Endothelial cell of umbilical vein (primary cell): ENCODE results near the gene POGK. TPM values are rescaled to one million over a fixed set of nuclear protein-coding genes. Genes with fewer than 3 reads are reported as not detected.

Experiments
- BruUV-seq: library from RNA; stranded (reverse); fragments of 400-500 nt; replicated peaks from 2 replicates; lab custom pipeline; 2021; lab: Mats Ljungman, UMichigan
- CTCF ChIA-PET: fragments of 300-600, 350-600 bp; sonication (Branson Sonifier 250); formaldehyde crosslinking; loops from one replicate; lab custom pipeline; 2021; ENCODE audit warnings: antibody characterized with exemption, inconsistent platforms; lab: Charles Lee
- POLR2A ChIA-PET: fragments of 300-600, 350-600 bp; sonication (Branson Sonifier 250); formaldehyde crosslinking; loops from one replicate; lab custom pipeline; 2021; ENCODE audit warnings: antibody characterized with exemption, inconsistent platforms; lab: Charles Lee
- DNase-seq: peaks from one replicate; pipeline ENCODE4 v3.0.0-alpha.2; 2011; ENCODE audit warnings: low read depth, low spot score
- FAIRE-seq: peaks from 2 replicates; lab custom pipeline; 2011; peaks lifted over from hg19 to GRCh38; lab: Jason Lieb, UNC
- H2AFZ ChIP-seq: 2 replicates; pipeline ENCODE4 v1.6.0; 2012; ENCODE audit warnings: low read depth, low read length, control low read depth, inconsistent platforms
- H3K27ac ChIP-seq: 2 replicates; pipeline ENCODE4 v1.5.1; 2011; ENCODE audit warnings: low read depth, mild to moderate bottlenecking, control low read depth, low read length, moderate library complexity; ENCODE audit not compliant: insufficient read depth
- H3K27me3 ChIP-seq, 2 experiments: 2 replicates each; pipeline versions ENCODE4 v1.6.0 to v1.6.1; 2011; ENCODE audit warnings: low read length in 2 of 2, mixed read lengths in 1 of 2; ENCODE audit not compliant: control insufficient read depth in 2 of 2, insufficient read depth in 2 of 2
- H3K36me3 ChIP-seq, 2 experiments: 2 replicates in 1 of 2; 3 replicates in 1 of 2; pipeline ENCODE4 v1.5.1; 2011; ENCODE audit warnings: low read length in 2 of 2, mild to moderate bottlenecking in 1 of 2, moderate library complexity in 1 of 2; ENCODE audit not compliant: control insufficient read depth in 2 of 2, insufficient read depth in 2 of 2; ENCODE audit errors: extremely low read depth in 1 of 2
- H3K4me1 ChIP-seq: 3 replicates; pipeline ENCODE4 v1.5.1; 2011; ENCODE audit warnings: mild to moderate bottlenecking, low read length; ENCODE audit not compliant: control insufficient read depth, insufficient read depth; ENCODE audit errors: extremely low read depth
- H3K4me2 ChIP-seq: 2 replicates; pipeline ENCODE4 v1.6.1; 2011; ENCODE audit warnings: low read length, control low read depth, mixed read lengths; ENCODE audit not compliant: insufficient read depth
- H3K4me3 ChIP-seq, 3 experiments: fragments of 200-600 bp in 1 of 3; sonication (generic), shearing (Covaris generic) in 1 of 3; replicated peaks in 1 of 3; 2 replicates each; pipeline ENCODE4 v1.5.1; 2011 to 2016; ENCODE audit warnings: control low read depth in 3 of 3, low read length in 3 of 3, mild to moderate bottlenecking in 2 of 3, inconsistent platforms in 1 of 3, low read depth in 1 of 3, moderate library complexity in 1 of 3; ENCODE audit not compliant: insufficient read depth in 1 of 3
- H3K79me2 ChIP-seq: 2 replicates; pipeline ENCODE4 v1.6.0; 2012; ENCODE audit warnings: low read length, inconsistent platforms; ENCODE audit not compliant: control insufficient read depth, insufficient read depth
- H3K9ac ChIP-seq: replicated peaks from 2 replicates; pipeline ENCODE3; 2011; ENCODE audit warnings: low read length, control low read depth; ENCODE audit not compliant: insufficient read depth; ENCODE audit errors: extremely low read depth
- H3K9me1 ChIP-seq: replicated peaks from 3 replicates; pipeline ENCODE4 v1.6.0; 2011; ENCODE audit warnings: mild to moderate bottlenecking, low read length; ENCODE audit not compliant: control insufficient read depth, insufficient read depth; ENCODE audit errors: extremely low read depth
- H3K9me3 ChIP-seq: replicated peaks from 2 replicates; pipeline ENCODE4 v1.5.1; 2012; ENCODE audit warnings: low read length, inconsistent platforms; ENCODE audit not compliant: control insufficient read depth, insufficient read depth
- H4K20me1 ChIP-seq: replicated peaks from 2 replicates; pipeline ENCODE3; 2011; ENCODE audit warnings: mild to moderate bottlenecking, low read length; ENCODE audit not compliant: control insufficient read depth, insufficient read depth; ENCODE audit errors: extremely low read depth
- EZH2 ChIP-seq: IDR thresholded peaks from 2 replicates; pipeline ENCODE4 v1.6.1; 2012; ENCODE audit warnings: borderline replicate concordance, low read depth, mild to moderate bottlenecking, moderate library complexity, low read length, inconsistent platforms; ENCODE audit not compliant: severe bottlenecking
- FOS ChIP-seq: IDR thresholded peaks from 2 replicates; pipeline ENCODE4 v1.6.1; 2011; ENCODE audit warnings: mild to moderate bottlenecking, low read length, moderate library complexity, borderline replicate concordance; ENCODE audit not compliant: insufficient read depth
- GATA2 ChIP-seq: IDR thresholded peaks from 2 replicates; pipeline ENCODE4 v1.7.0; 2011; ENCODE audit warnings: low read depth, mild to moderate bottlenecking, moderate library complexity, mixed read lengths, low read length; ENCODE audit not compliant: insufficient read length, insufficient read depth
- JUN ChIP-seq: IDR thresholded peaks from 2 replicates; pipeline ENCODE4 v1.6.1; 2011; ENCODE audit warnings: borderline replicate concordance, low read depth; ENCODE audit not compliant: insufficient read length, insufficient read depth
- MYC ChIP-seq: IDR thresholded peaks from one replicate; pipeline ENCODE4 v1.6.1; 2011; ENCODE audit warnings: mild to moderate bottlenecking, low read depth, low read length
- POLR2A ChIP-seq: IDR thresholded peaks from 2 replicates; pipeline ENCODE4 v1.6.1; 2012; ENCODE audit warnings: low read depth, mild to moderate bottlenecking, control low read depth, low read length
- POLR2AphosphoS5 ChIP-seq: IDR thresholded peaks from 2 replicates; pipeline ENCODE4 v1.6.1; 2012; ENCODE audit warnings: low read depth, mild to moderate bottlenecking, control low read depth, low read length, moderate library complexity; ENCODE audit not compliant: insufficient read depth
- dilution Hi-C: fragments of 300-500 bp; cut with MboI; formaldehyde crosslinking; loops from one replicate; pipeline ENCODE4 v1.15.0; 2019; ENCODE audit warnings: low sequenced_read_pairs; ENCODE audit not compliant: extremely low pct_ligation_motif_present
- intact Hi-C: fragments of 100-400 bp; cut with micrococcal nuclease; formaldehyde crosslinking; loops from one replicate; pipeline ENCODE4 v1.10.0; 2022
- polyA plus RNA-seq, 4 experiments: library from polyadenylated mRNA; depleted of rRNA in 3 of 4; stranded (reverse) in 3 of 4; unstranded in 1 of 4; fragments of >200 nt; gene quantifications; 2 replicates each; pipeline versions ENCODE4 v1.2.1 to v1.2.3, GENCODE V29; 2011 to 2012; ENCODE audit warnings: missing spikeins in 1 of 4
- total RNA-seq: library from RNA; stranded (reverse); gene quantifications from 2 replicates; pipeline ENCODE4 v1.2.3, GENCODE V29; 2021
- TF ChIP-seq, protein P1 (sequence below), 2 donors: IDR thresholded peaks; 1 replicate in 1 of 2; 2 replicates in 1 of 2; pipeline ENCODE4 v1.5.1; 2011; ENCODE audit warnings: low read length in 2 of 2, mild to moderate bottlenecking in 2 of 2, moderate library complexity in 2 of 2, control low read depth in 1 of 2, inconsistent platforms in 1 of 2, low read depth in 1 of 2; ENCODE audit not compliant: insufficient read depth in 1 of 2; ENCODE audit errors: extremely low read depth in 1 of 2
- TF ChIP-seq, protein P2 (sequence below): IDR thresholded peaks from 2 replicates; pipeline ENCODE4 v1.6.1; 2011; ENCODE audit not compliant: insufficient read depth, insufficient read length

Gene POGK
- total and polyA plus RNA-seq, 2 donors (not counting 3 experiments of a cell fraction or from before 2014, with no cell fraction given) = 12.5 to 31.8 TPM

DNA sequence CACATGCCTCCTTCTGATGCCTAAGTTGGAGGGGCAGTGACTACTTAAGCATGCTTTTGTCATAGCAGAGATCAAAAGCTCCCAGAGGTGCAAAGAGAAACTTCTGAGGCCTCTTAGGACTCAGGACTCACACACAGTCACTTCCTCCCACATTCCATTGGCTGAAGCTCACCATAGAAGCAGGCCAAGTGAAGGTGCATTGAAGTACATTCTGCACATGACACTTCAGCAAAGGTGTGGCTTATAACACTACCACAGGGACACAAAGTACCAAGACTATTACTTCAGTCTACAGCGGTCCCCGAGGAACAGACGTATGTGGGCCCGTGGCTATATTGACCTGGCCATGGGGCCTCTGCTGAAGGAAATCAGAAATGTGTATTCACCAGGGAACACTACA, 2.5 kb upstream of the POGK start:
- intact Hi-C loops (loop anchor here (5.0 kb wide), 1 partner anchor 1009 kb away; the partner anchor contains the start of gene UCK2), dilution Hi-C loops (no loop called here)
- peaks cover 16% of the 10 kb centered on the region for H3K79me2 ChIP-seq
- H3K4me3 ChIP-seq = no peak overlapping the region
- H3K4me2 ChIP-seq = no peak overlapping the region
- CTCF ChIA-PET = no interaction called here
- no peak overlapping the region for H2AFZ ChIP-seq
- peaks cover 3 to 4% of the 10 kb centered on the region in 2 experiments for H3K27me3 ChIP-seq
- FAIRE-seq (no peak), DNase-seq (no peak)
- H3K36me3 ChIP-seq = peaks cover 3 to 5% of the 10 kb centered on the region in 2 experiments
- peaks cover 18% of the 10 kb centered on the region for H3K4me1 ChIP-seq
- no TSS peak for BruUV-seq
- TF ChIP-seq JUN (no peak), POLR2A (no peak), GATA2 (no peak), MYC (no peak), FOS (no peak), POLR2AphosphoS5 (no peak), EZH2 (no peak)
- TF ChIP-seq, protein P1, sequence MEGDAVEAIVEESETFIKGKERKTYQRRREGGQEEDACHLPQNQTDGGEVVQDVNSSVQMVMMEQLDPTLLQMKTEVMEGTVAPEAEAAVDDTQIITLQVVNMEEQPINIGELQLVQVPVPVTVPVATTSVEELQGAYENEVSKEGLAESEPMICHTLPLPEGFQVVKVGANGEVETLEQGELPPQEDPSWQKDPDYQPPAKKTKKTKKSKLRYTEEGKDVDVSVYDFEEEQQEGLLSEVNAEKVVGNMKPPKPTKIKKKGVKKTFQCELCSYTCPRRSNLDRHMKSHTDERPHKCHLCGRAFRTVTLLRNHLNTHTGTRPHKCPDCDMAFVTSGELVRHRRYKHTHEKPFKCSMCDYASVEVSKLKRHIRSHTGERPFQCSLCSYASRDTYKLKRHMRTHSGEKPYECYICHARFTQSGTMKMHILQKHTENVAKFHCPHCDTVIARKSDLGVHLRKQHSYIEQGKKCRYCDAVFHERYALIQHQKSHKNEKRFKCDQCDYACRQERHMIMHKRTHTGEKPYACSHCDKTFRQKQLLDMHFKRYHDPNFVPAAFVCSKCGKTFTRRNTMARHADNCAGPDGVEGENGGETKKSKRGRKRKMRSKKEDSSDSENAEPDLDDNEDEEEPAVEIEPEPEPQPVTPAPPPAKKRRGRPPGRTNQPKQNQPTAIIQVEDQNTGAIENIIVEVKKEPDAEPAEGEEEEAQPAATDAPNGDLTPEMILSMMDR (IDR thresholded peaks at IDR 0.05; ENCODE audit: extremely low read depth in 1 of 2, insufficient read depth in 1 of 2, low read depth in 1 of 2, low read length in 2 of 2) = no peak
- TF ChIP-seq, protein P2, sequence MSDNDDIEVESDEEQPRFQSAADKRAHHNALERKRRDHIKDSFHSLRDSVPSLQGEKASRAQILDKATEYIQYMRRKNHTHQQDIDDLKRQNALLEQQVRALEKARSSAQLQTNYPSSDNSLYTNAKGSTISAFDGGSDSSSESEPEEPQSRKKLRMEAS = no peak
- no peak overlapping the region for H3K27ac ChIP-seq
- H4K20me1 ChIP-seq = no peaks in the 10 kb centered on the region
- POLR2A ChIA-PET = no interaction called here
- no peaks in the 10 kb centered on the region for H3K9me3 ChIP-seq
- H3K9me1 ChIP-seq = no peaks in the 10 kb centered on the region
- no peak overlapping the region for H3K9ac ChIP-seq
